GM04504 (cell line): ENCODE results near the gene LAMA3.

Experiments
- DNase-seq: peaks from one replicate; pipeline ENCODE4 v3.0.0-alpha.2; 2012; ENCODE audit warnings: low read depth

The LAMA3 gene

GRCh38 chr18:23969664-23970063, 280.4 kb downstream of the LAMA3 start:
- no peak for DNase-seq

- DNase-seq = no peak
Measured at GRCh38 chr18:23970161-23971096, 281.2 kb downstream of the LAMA3 start.

- DNase-seq = no peak
Measured at GRCh38 chr18:23971097-23971440, 281.8 kb downstream of the LAMA3 start.

GRCh38 chr18:23971666-23972230, 282.5 kb downstream of the LAMA3 start:
- no peak for DNase-seq

- DNase-seq = no peak
Measured at GRCh38 chr18:23972453-23972852, 283.2 kb downstream of the LAMA3 start.

- no peak for DNase-seq
Measured at GRCh38 chr18:23977103-23977502, 287.9 kb downstream of the LAMA3 start.

- no peak for DNase-seq
Measured at GRCh38 chr18:23977719-23978483, 288.6 kb downstream of the LAMA3 start.

- no peak for DNase-seq
Measured at GRCh38 chr18:23981369-23981980, 292.2 kb downstream of the LAMA3 start.

GRCh38 chr18:23982155-23983079, 293.2 kb downstream of the LAMA3 start:
- peak; percentile 32 for DNase-seq

- DNase-seq = no peak
Measured at GRCh38 chr18:23983112-23983511, 293.9 kb downstream of the LAMA3 start.

GRCh38 chr18:23986600-23987359, 297.5 kb downstream of the LAMA3 start:
- DNase-seq = no peak

- no peak for DNase-seq
Measured at GRCh38 chr18:23990474-23991410, 301.5 kb downstream of the LAMA3 start.

- DNase-seq = no peak
Measured at GRCh38 chr18:23992089-23992940, 303.1 kb downstream of the LAMA3 start.

- DNase-seq = no peak
Measured at GRCh38 chr18:23992941-23993280, 303.7 kb downstream of the LAMA3 start.

GRCh38 chr18:23994361-23994902, 305.2 kb downstream of the LAMA3 start:
- DNase-seq = peak; percentile 90

- DNase-seq = no peak
Measured at GRCh38 chr18:23995180-23995579, 305.9 kb downstream of the LAMA3 start.

GRCh38 chr18:23998018-23998417, 308.8 kb downstream of the LAMA3 start:
- no peak for DNase-seq

GRCh38 chr18:23998820-23999219, 309.6 kb downstream of the LAMA3 start:
- no peak for DNase-seq
